Measurements from ENCODE around the gene CLSTN2. TPM values are rescaled to one million over a fixed set of nuclear protein-coding genes. Genes with fewer than 3 reads are reported as not detected.
A peak's percentile ranks its signal among the peaks of the same experiment; 100 is the strongest.

CLSTN2 gene
- total RNA-seq, 1 donor from 2014 or later = 65.0 TPM

DNA sequence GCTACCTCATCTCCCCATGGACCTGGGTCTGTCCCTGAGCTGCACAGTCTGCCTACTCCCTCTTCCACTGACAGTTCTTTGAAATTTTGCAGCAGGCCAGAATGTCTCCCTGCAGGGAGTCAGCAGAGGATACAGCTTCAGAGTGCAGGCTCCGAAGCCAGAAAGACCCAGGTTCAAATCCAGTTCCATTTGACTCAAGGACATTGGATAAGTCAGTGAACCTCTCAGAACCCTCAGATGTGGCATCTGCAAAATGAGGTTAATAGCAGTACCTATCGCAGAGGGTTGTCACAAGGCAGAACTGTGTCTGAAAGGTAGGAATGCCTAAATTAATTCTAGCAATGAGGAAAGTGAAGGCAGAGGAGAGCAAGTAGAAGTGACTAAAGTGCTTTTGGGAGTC lies 498.4 kb downstream of the CLSTN2 start:
- no peak overlapping the region for H3K4me3 Mint-ChIP-seq (ENCODE audit: unreplicated experiment)
- no peaks in the 10 kb centered on the region for H3K27me3 Mint-ChIP-seq (ENCODE audit: low read depth)
- H3K36me3 Mint-ChIP-seq (ENCODE audit: low read depth) = no peaks in the 10 kb centered on the region
- H3K27ac Mint-ChIP-seq (ENCODE audit: unreplicated experiment) = no peak overlapping the region
- no peaks in the 10 kb centered on the region for H3K9me3 Mint-ChIP-seq (ENCODE audit: low read depth)
- H3K4me1 Mint-ChIP-seq (ENCODE audit: low read depth) = peaks cover 42% of the 10 kb centered on the region
- no peak for DNase-seq (ENCODE audit: low spot score)
- TF ChIP-seq, protein P1, sequence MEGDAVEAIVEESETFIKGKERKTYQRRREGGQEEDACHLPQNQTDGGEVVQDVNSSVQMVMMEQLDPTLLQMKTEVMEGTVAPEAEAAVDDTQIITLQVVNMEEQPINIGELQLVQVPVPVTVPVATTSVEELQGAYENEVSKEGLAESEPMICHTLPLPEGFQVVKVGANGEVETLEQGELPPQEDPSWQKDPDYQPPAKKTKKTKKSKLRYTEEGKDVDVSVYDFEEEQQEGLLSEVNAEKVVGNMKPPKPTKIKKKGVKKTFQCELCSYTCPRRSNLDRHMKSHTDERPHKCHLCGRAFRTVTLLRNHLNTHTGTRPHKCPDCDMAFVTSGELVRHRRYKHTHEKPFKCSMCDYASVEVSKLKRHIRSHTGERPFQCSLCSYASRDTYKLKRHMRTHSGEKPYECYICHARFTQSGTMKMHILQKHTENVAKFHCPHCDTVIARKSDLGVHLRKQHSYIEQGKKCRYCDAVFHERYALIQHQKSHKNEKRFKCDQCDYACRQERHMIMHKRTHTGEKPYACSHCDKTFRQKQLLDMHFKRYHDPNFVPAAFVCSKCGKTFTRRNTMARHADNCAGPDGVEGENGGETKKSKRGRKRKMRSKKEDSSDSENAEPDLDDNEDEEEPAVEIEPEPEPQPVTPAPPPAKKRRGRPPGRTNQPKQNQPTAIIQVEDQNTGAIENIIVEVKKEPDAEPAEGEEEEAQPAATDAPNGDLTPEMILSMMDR (IDR thresholded peaks at IDR 0.05) = no peak

- Mint-ChIP-seq H3K27ac (ENCODE audit: unreplicated experiment) (no peak overlapping the region), H3K9me3 (ENCODE audit: low read depth) (no peaks in the 10 kb centered on the region), H3K4me3 (ENCODE audit: unreplicated experiment) (no peak overlapping the region), H3K36me3 (ENCODE audit: low read depth) (no peaks in the 10 kb centered on the region), H3K27me3 (ENCODE audit: low read depth) (no peaks in the 10 kb centered on the region), H3K4me1 (ENCODE audit: low read depth) (peaks cover 51% of the 10 kb centered on the region)
- DNase-seq (ENCODE audit: low spot score) = no peak
- TF ChIP-seq, protein P1 (IDR thresholded peaks at IDR 0.05) = no peak
These were observed 499.4 kb downstream of the CLSTN2 start for GRCh38 chr3:140434261-140434905.

GRCh38 chr3:140436421-140436820 lies 501.4 kb downstream of the CLSTN2 start:
- H3K36me3 Mint-ChIP-seq (ENCODE audit: low read depth) = no peaks in the 10 kb centered on the region
- no peak overlapping the region for H3K4me3 Mint-ChIP-seq (ENCODE audit: unreplicated experiment)
- TF ChIP-seq, protein P1 (IDR thresholded peaks at IDR 0.05) = no peak
- no peak for DNase-seq (ENCODE audit: low spot score)
- H3K4me1 Mint-ChIP-seq (ENCODE audit: low read depth) = peaks cover 71% of the 10 kb centered on the region
- H3K27ac Mint-ChIP-seq (ENCODE audit: unreplicated experiment) = peak overlapping the region; percentile 42
- H3K27me3 Mint-ChIP-seq (ENCODE audit: low read depth) = no peaks in the 10 kb centered on the region
- no peaks in the 10 kb centered on the region for H3K9me3 Mint-ChIP-seq (ENCODE audit: low read depth)

DNA sequence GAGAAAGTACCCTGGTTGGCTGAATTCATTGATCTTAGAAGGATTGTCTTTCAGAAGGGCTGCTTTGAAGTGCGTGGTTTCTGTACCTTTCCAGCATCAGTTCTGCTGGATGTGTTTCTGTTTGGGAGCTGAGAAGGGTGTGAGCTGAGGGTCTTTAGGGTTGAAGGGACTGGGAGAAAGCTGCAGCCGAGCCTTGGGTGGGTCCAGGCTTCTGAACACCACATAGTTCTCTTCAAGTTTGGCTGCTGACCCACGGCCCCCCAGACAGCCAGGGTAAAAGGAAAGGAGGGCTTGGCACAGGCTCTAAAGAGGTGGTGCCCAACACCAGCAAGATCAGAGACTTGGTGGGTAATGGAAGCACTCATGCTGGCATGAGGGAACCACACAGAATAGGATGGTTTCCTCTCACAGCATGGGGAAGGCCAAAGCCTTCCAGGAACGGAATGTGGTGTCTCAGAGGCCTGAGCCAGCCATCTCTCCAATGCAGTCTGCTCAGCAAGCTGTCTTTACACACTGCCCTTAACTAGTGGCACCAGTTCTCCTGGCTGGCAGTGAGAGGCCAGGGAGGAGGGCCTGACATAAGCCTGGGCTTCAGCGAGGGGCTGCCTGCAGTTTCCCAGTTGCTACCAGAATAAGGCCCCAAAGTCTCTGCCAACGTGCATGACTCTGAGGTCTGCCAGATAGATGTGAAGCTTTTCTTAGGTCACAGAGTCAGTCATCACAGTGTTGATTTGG lies 503.9 kb downstream of the CLSTN2 start:
- Mint-ChIP-seq H3K4me3 (ENCODE audit: unreplicated experiment) (no peak overlapping the region), H3K27ac (ENCODE audit: unreplicated experiment) (peak overlapping the region; percentile 93), H3K4me1 (ENCODE audit: low read depth) (peaks cover 74% of the 10 kb centered on the region), H3K27me3 (ENCODE audit: low read depth) (no peaks in the 10 kb centered on the region), H3K9me3 (ENCODE audit: low read depth) (no peaks in the 10 kb centered on the region), H3K36me3 (ENCODE audit: low read depth) (no peaks in the 10 kb centered on the region)
- no peak for DNase-seq (ENCODE audit: low spot score)
- TF ChIP-seq, protein P1 (IDR thresholded peaks at IDR 0.05) = no peak

- H3K27ac Mint-ChIP-seq (ENCODE audit: unreplicated experiment) = peak overlapping the region; percentile 93
- no peak for DNase-seq (ENCODE audit: low spot score)
- TF ChIP-seq, protein P1 (IDR thresholded peaks at IDR 0.05) = no peak
- H3K36me3 Mint-ChIP-seq (ENCODE audit: low read depth) = no peaks in the 10 kb centered on the region
- H3K4me1 Mint-ChIP-seq (ENCODE audit: low read depth) = peaks cover 74% of the 10 kb centered on the region
- no peaks in the 10 kb centered on the region for H3K9me3 Mint-ChIP-seq (ENCODE audit: low read depth)
- no peaks in the 10 kb centered on the region for H3K27me3 Mint-ChIP-seq (ENCODE audit: low read depth)
- H3K4me3 Mint-ChIP-seq (ENCODE audit: unreplicated experiment) = no peak overlapping the region
These were observed 504.5 kb downstream of the CLSTN2 start for GRCh38 chr3:140439527-140439926.
